Glomerular visceral epithelial cell (primary cell): Measurements from ENCODE around the gene S1PR3.

Experiments
- DNase-seq: peaks from one replicate; pipeline ENCODE4 v3.0.0-alpha.2; 2016; ENCODE audit errors: extremely low spot score

Gene S1PR3

GRCh38 chr9:88969646-88970373, 21.5 kb upstream of the S1PR3 start:
- no peak for DNase-seq

DNA sequence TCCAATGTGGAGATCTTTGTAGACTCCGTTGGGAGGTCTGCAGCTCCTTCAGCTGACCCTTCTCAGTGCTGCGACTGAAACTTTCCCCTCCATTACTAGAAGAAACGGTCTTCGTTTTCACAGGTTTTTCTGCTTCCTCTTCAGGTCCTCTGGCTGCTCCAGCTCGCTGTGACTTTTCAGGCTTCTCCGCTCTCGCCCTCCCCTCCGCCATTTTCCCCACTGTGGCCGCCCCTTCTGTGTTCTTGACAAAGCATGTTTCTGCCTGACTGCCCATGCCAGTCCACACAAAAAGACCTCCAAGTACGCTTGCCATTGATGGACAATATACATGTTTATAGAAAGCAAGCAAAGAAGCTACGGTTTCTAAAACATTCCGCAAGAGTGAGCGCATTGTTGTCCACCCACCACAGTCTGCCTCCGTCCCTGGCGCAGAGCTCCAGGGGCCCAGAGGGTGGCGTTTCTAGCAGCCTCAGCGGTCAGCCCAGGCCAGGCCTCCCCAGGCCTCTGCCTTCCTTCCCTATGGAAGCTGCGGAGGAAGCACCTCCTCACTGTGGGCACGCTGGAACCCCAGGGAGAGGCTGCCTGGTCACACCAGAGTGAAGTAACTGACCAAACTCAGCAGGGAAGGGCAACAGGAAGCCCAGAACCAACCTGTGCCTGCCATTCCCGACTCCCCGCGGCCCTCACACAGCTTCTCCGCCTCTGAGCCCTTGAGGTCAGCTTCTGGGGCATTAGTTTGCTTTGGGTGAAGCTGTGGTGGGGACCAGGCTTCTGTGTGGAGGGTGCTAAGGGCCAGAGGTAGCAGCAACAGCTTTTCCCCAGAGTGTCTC, 19.9 kb upstream of the S1PR3 start:
- DNase-seq, result no peak

DNA sequence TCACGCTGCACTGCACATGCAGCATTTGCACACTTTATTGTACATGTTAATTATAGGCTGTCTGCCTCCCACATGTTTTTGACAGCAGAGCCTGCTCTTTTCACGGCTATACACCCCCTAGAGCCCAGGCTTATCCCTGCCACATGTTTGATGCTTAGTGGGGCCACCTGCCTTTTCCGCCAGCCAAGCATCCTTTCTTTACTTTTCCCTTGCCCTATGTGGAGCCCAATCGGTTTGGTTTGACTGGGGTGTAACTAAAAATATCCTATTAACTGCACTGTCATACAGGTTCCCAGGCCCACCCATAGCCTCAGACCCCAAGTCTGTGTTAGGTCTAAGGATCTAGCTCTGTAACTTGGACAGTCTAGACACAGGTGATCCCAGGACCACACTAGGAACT, 18.9 kb upstream of the S1PR3 start:
- DNase-seq, result no peak

DNA sequence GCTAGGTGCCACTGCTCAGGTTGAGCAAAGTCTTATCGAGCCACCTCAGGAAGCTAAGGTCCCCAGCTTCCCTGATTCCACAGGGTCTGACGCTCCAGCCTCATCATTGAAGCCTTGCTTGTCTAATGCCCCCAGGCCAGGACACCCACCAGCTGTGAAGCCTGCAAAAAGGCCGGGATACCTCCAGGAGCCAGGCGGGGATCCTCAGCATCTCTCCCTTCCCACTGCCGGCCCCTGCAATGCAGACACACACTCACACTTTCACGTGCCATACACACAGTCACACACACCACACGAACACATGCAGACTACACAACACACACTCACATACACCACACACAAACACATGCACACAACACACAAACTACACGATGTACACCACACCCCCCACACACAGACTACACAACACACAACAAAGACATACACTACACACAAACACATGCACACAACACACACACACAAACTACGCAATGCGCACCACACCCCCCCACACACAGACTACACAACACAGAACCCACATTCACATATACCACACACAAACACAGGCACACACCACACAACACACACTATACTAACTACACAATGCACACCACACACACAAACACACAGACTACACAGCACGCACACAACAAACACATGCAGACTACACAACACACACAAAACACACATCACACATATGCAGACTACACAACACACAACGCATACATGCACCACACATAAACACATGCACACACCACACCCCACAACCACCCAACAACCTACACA, 17.8 kb upstream of the S1PR3 start:
- no peak for DNase-seq

DNA sequence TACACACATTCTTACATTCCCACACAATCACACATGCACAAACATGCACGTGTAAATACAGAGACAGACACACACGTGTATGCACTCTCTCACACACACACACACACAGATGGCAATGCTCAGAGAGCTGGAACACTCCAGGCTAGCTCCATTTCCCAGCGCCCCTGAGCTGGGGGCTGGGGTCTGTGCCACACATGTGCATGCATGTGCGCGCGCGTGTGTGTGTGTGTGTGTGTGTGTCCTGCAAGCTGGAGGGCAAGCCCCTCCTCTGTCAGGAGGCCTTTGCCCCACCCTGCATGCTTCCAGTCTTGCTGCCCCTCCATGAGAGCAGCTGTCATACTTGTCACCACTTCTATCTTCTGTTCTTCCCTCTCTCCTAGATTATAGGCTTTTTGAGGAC, 16.6 kb upstream of the S1PR3 start:
- no peak for DNase-seq

DNA sequence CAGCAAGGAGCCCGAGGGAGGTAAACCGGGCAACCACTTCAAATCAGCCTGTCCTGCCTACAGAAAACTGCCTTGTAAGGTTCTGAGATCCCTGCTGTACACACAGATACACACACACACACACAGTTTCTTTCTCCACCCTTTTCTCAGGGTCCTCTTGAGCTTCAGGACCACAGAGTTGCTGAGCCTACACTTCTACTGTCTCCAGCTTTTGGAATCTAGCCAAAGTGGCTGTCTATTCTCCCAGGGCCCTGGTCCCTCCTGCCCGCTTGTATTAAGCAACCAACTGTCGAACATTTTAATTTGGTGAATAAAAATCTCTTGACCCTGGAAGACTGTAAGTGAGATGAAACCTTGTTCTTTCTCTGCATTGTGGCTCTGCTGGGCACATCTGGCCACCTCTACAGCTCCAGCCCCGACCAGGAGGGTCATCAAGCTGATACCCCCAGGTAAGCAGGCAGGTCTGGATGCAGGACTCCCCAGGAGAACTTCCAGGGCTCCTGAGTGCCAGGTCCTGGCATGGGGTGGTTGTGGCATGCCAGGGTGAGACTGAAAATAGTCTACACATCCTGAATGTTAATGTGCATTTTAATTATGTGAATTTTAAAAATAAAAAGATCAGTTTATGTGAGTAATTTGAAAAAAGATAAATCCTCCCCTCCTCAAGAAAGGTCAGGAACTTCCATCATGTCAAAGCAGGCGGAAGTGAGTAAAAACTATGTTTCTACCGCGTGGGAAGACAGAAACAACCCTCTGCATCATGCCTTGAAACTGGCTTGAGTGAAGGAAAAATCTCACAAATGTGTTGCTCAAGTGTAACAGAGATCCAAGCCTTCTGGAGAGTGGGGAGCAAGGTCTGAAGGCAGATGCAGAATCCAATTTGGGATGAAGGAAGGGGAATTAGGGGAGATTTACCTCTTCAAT, 15.0 kb upstream of the S1PR3 start:
- DNase-seq, result no peak

DNA sequence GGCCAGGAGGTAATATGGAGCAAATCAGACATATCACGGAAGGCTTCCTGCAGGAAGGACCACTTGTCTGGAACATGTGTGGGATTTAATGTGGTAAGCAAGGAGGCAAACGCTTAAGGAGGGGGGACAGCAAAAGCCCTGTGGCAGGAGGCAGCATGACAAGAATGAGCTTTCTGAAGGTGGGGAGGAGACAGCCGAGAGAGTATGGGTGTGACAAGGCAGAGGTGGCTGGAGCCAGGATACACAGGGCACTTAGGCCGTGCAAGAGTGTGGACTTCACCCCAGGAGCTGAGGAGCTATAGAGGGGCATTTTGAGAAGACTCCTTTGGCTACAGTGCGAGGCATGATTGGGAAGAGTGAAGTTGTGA, 14.4 kb upstream of the S1PR3 start:
- no peak for DNase-seq

- DNase-seq, result no peak
Observed at GRCh38 chr9:88978034-88978433, 13.2 kb upstream of the S1PR3 start.

DNA sequence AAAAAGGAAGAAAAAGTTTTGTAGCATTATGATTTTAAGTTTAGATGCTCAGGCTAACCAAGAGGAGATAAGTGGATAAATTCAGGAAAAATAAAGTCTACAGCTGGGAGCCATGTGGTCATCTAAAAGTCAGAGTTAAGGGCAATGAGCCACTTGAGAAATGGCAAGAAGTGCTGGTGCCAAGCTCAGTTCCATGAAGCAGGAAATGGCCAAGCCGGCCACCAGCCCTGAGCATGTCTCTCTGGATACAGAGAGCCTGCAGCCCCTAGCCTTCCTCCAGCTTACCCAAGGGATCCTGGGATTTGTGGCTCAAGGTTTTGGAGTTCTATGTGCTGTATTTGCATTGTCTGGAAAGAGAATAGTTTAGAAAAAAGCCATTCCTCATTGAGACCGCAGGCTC, 12.2 kb upstream of the S1PR3 start:
- no peak for DNase-seq

DNA sequence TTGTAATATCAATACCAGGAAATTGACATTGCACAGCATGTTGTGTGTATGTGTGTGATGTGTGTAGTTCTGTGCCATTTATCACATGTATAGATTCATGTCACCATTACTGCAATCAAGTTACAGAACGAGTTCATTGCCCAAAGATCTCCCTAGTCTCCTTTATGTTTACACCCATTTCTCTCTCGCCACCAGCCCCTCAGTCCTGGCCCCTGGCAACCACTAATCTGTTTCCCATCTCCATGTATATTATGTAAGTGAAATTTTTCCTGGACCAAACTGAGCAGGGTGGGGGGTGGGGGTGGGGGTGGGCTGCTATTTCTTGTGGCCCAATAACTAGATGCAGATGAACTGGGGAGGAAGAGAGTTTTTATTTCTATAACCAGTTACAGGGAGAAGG, 11.5 kb upstream of the S1PR3 start:
- no peak for DNase-seq

GRCh38 chr9:88980740-88981203, 10.5 kb upstream of the S1PR3 start:
- no peak for DNase-seq

DNA sequence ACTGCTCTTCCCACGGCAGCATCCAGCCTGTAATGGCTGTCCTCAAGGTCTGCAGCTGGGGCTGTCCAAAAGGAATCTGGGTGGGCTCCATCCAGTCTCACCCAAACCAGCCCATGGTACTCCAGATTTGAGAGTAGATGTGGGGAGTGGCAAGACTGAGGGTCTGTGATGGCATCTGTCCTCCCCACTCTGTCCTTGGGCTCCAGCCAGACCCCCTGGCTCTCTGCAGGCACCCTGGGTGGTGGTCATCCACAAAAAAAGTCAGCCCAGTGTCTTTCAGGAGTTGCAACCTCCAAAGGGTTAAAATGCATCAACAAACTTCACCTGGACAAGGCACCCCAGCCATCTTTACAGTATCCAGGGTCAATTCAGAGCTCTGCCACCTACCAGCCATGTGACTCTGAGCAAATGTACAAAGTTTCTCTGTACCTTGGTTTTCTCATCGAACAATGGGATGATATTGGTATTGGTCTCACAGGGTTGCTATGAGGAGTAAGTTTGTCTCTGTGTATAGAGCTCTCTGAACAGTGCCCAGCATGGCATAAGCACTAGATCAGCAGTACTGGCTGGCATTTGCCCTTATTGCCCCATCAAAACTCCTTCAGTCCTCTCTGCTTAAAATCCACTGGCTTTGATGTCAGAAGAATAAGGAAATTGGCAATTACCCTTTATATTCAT, 7.3 kb upstream of the S1PR3 start:
- DNase-seq, result no peak

GRCh38 chr9:88984543-88984883, 6.8 kb upstream of the S1PR3 start:
- DNase-seq, result no peak

DNA sequence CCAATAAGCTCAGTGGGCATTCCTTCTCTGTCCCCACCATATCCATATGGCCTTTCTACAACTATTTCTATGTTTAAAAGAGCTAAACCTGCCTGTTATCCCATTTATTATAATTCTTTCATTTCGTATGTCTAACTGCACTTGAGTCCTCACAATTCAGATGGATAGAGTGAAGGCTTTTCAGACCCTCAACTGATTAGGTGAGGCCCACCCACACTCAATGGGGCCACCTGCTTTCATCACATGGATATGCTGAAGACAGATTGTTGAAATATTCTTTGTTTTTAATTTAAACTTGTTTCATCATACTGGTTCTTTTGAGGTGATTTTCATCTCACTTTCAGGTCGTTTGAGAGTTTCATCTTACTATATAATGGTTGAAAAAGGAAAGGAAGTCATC, 5.7 kb upstream of the S1PR3 start:
- DNase-seq, result no peak

GRCh38 chr9:88986776-88987175, 4.5 kb upstream of the S1PR3 start:
- DNase-seq, result no peak

- no peak for DNase-seq
Observed at GRCh38 chr9:88987661-88988060, 3.6 kb upstream of the S1PR3 start.

GRCh38 chr9:88988796-88989641, 2.2 kb upstream of the S1PR3 start:
- DNase-seq, result peak; percentile 33

- DNase-seq, result no peak
Observed at GRCh38 chr9:88990041-88990728, 1.1 kb upstream of the S1PR3 start.

DNA sequence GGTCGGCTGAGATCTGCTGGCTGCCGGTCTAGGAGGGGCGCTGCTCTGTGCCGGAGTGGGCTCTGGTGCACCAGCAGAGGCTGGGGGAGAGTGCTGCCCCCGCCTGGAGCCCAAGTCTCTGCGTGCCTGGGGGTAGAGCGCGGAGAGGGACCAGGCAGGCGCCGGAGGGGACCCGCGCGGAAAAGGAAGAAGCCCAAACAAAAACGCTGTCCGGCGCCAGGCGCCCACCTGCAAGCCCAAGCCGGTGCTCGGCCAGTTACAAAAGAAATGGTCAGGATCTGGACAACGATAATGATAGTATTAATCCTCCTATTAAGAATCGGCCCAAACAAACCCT, 571 bp upstream of the S1PR3 start:
- no peak for DNase-seq

- no peak for DNase-seq
Observed at GRCh38 chr9:88992556-88992955, 1.3 kb downstream of the S1PR3 start.
